HCT116 (cell line): ENCODE measurements around the gene DOCK1. TPM values are rescaled to one million over a fixed set of nuclear protein-coding genes. Genes with fewer than 3 reads are reported as not detected.

Source experiments
- ATAC-seq: fragments of 200-7000 bp; cut with Tn5 transposase; 2 replicates; pipeline ENCODE4 v1.9.1; 2020; ENCODE audit warnings: mild to moderate bottlenecking, moderate library complexity
- BruUV-seq: library from RNA; stranded (reverse); fragments of 400-500 nt; replicated peaks from 2 replicates; lab custom pipeline; 2021; lab: Mats Ljungman, UMichigan
- CTCF ChIA-PET: fragments of 300-600 bp; sonication (Branson Sonifier 250); formaldehyde crosslinking; loops from one replicate; lab custom pipeline; 2021; ENCODE audit warnings: antibody characterized with exemption; lab: Charles Lee
- POLR2A ChIA-PET: fragments of 300-600, 350-600 bp; sonication (Branson Sonifier 250); formaldehyde crosslinking; loops from one replicate; lab custom pipeline; 2021; ENCODE audit warnings: antibody characterized with exemption; lab: Charles Lee
- RAD21 ChIA-PET, 2 experiments: fragments of 300-600 bp; sonication (Branson Sonifier 250); formaldehyde crosslinking; loops; one replicate each; lab custom pipeline; 2023; ENCODE audit warnings: low total read pairs in 2 of 2; ENCODE audit not compliant: uncharacterized antibody in 2 of 2, unreplicated experiment in 2 of 2, low non-redundant PET in 1 of 2; lab: Charles Lee
- DNase-seq: peaks from one replicate; pipeline ENCODE4 v3.0.0-alpha.2; 2010; ENCODE audit warnings: low read depth, low spot score
- H2AFZ ChIP-seq: fragments of 200-600 bp; shearing (Covaris generic), sonication (generic); 2 replicates; pipeline ENCODE4 v1.6.1; 2017; ENCODE audit warnings: low read depth, mixed run types, mixed read lengths, antibody characterized with exemption, low read length; ENCODE audit not compliant: poor library complexity, severe bottlenecking
- H3K27ac ChIP-seq: 2 replicates; pipeline ENCODE4 v1.5.1; 2012; ENCODE audit warnings: low read depth, low read length
- H3K27me3 ChIP-seq: fragments of 200-600 bp; sonication (generic); 2 replicates; pipeline ENCODE4 v1.6.1; 2016; ENCODE audit warnings: mixed run types, low read length, mixed read lengths; ENCODE audit not compliant: insufficient read depth
- H3K36me3 ChIP-seq, 2 experiments: fragments of 200-500 bp in 1 of 2; fragments of 200-600 bp in 1 of 2; sonication (Bioruptor generic) in 1 of 2; sonication (generic) in 1 of 2; 2 replicates each; pipeline versions ENCODE4 v1.5.1 to v1.6.1; 2014 to 2016; ENCODE audit warnings: low read length in 2 of 2, inconsistent platforms in 1 of 2, mixed read lengths in 1 of 2, mixed run types in 1 of 2; ENCODE audit not compliant: insufficient read depth in 2 of 2, control insufficient read depth in 1 of 2
- H3K4me1 ChIP-seq, 2 experiments: fragments of 200-600 bp in 1 of 2; sonication (generic) in 1 of 2; 2 replicates each; pipeline versions ENCODE4 v1.5.1 to v1.6.1; 2012 to 2017; ENCODE audit warnings: low read length in 2 of 2, inconsistent platforms in 1 of 2, mild to moderate bottlenecking in 1 of 2, mixed read lengths in 1 of 2, mixed run types in 1 of 2, moderate library complexity in 1 of 2; ENCODE audit not compliant: insufficient read depth in 2 of 2, control insufficient read depth in 1 of 2
- H3K4me2 ChIP-seq: fragments of 200-600 bp; sonication (generic); 2 replicates; pipeline ENCODE4 v1.6.1; 2017; ENCODE audit warnings: mixed run types, low read length, mixed read lengths
- H3K4me3 ChIP-seq, 2 experiments: fragments of 200-600 bp in 1 of 2; sonication (generic) in 1 of 2; replicated peaks in 1 of 2; 2 replicates each; pipeline ENCODE4 v1.5.1; 2011 to 2016; ENCODE audit warnings: low read length in 2 of 2, control low read depth in 1 of 2, low read depth in 1 of 2, mild to moderate bottlenecking in 1 of 2, mixed read lengths in 1 of 2, mixed run types in 1 of 2
- H3K79me2 ChIP-seq: fragments of 200-600 bp; sonication (generic); 2 replicates; pipeline ENCODE4 v1.6.1; 2017; ENCODE audit warnings: mild to moderate bottlenecking, mixed run types, low read length, moderate library complexity, mixed read lengths; ENCODE audit not compliant: insufficient read depth
- H3K9ac ChIP-seq: fragments of 200-600 bp; sonication (generic); 2 replicates; pipeline ENCODE4 v1.6.1; 2016; ENCODE audit warnings: low read length, mixed read lengths
- H3K9me2 ChIP-seq: fragments of 200-600 bp; sonication (generic), shearing (Covaris generic); 2 replicates; pipeline ENCODE4 v1.6.1; 2017; ENCODE audit warnings: mixed run types, mild to moderate bottlenecking, moderate library complexity; ENCODE audit not compliant: insufficient read depth
- H3K9me3 ChIP-seq, 2 experiments: fragments of 200-500 bp in 1 of 2; fragments of 200-600 bp in 1 of 2; sonication (Bioruptor generic) in 1 of 2; sonication (generic) in 1 of 2; 2 replicates each; pipeline ENCODE4 v1.6.1; 2014 to 2017; ENCODE audit warnings: low read length in 2 of 2, mixed read lengths in 2 of 2, inconsistent platforms in 1 of 2, low read depth in 1 of 2, mild to moderate bottlenecking in 1 of 2, mixed run types in 1 of 2, moderate library complexity in 1 of 2; ENCODE audit not compliant: control insufficient read depth in 1 of 2, insufficient read depth in 1 of 2
- H4K20me1 ChIP-seq: fragments of 200-600 bp; sonication (generic), shearing (Covaris generic); 2 replicates; pipeline ENCODE4 v1.6.1; 2017; ENCODE audit warnings: mixed run types, mild to moderate bottlenecking, moderate library complexity; ENCODE audit not compliant: insufficient read depth
- CBX3 ChIP-seq: IDR thresholded peaks from 2 replicates; pipeline ENCODE4 v1.6.1; 2012; ENCODE audit warnings: low read depth
- ELF1 ChIP-seq: IDR thresholded peaks from 2 replicates; pipeline ENCODE4 v1.6.1; 2012; ENCODE audit warnings: low read depth, borderline replicate concordance
- JUND ChIP-seq: IDR thresholded peaks from 2 replicates; pipeline ENCODE4 v1.6.1; 2012
- POLR2A ChIP-seq: IDR thresholded peaks from 2 replicates; pipeline ENCODE4 v1.7.0; 2011; ENCODE audit warnings: borderline replicate concordance; ENCODE audit not compliant: insufficient read depth, insufficient read length; ENCODE audit errors: extremely low read depth
- RAD21 ChIP-seq: IDR thresholded peaks from 2 replicates; pipeline ENCODE4 v1.6.1; 2012; ENCODE audit warnings: low read depth, mild to moderate bottlenecking
- SP1 ChIP-seq: IDR thresholded peaks from 2 replicates; pipeline ENCODE4 v1.6.1; 2012; ENCODE audit warnings: low read depth
- SRF ChIP-seq: IDR thresholded peaks from 2 replicates; pipeline ENCODE4 v1.6.1; 2012; ENCODE audit warnings: low read depth
- YY1 ChIP-seq: IDR thresholded peaks from 2 replicates; pipeline ENCODE4 v1.6.1; 2011; ENCODE audit warnings: low read length, low read depth, moderate library complexity, mild to moderate bottlenecking; ENCODE audit not compliant: insufficient replicate concordance; ENCODE audit errors: extremely low read depth
- intact Hi-C: fragments of 100-400 bp; cut with micrococcal nuclease; formaldehyde crosslinking; loops from 2 replicates; pipeline ENCODE4 v1.10.0; 2022
- total RNA-seq: library from RNA; stranded (reverse); gene quantifications from one replicate; pipeline ENCODE4 v1.2.1, GENCODE V29; 2021; ENCODE audit not compliant: unreplicated experiment
- TF ChIP-seq, protein P1 (sequence below): IDR thresholded peaks from 2 replicates; pipeline ENCODE4 v1.6.1; 2012; ENCODE audit warnings: low read depth
- TF ChIP-seq, protein P2 (sequence below): IDR thresholded peaks from 2 replicates; pipeline ENCODE4 v1.6.1; 2012

DOCK1 gene
- total RNA-seq, 1 experiment from 2014 or later, result 46.5 TPM

DNA sequence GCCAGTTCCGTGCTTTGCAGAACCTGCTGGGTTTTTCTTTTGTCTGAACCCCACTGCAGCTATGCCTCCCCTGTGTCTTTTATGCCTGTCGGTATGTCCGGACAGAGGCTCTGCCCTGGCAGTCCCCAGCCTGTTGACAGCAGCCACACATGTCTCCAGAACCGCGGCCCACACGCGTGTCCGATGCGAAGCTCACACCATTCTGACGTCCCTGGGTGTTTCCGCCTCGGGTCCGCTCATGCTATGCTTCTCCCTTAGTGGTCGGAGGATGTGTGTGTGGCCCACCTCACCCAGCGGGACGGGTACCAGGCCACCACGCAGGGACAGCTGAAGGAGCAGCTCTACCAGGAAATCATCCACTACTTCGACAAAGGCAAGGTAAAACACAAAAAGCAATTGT, 479.3 kb downstream of the DOCK1 start (continued):
- TF ChIP-seq YY1 (no peak), SRF (no peak)
- TF ChIP-seq, all 23 proteins: peak for 0

DNA sequence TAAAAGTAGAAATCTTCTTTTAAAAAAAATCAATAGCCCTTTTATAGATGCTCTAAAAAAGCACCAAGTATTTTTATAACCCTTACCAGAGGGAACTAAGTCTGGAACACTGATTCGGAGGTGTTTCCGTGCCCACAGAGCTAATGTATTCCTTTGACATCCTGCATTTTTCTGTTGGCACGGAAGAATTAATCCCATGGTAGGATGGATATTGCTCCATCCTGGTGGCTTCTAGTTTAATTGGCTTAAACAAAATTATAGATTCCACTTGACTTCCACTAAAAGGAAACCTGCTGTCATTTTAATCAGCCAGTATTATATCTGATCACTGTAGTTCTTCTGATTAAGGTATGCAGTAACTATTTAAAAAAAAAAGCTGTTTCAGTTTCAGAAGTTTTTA, 479.8 kb downstream of the DOCK1 start:
- ATAC-seq, result no peak
- ChIA-PET POLR2A (no interaction called here), CTCF (no interaction called here), RAD21 (no interaction called here)
- H3K4me1 ChIP-seq, result no peaks in the 10 kb centered on the region
- intact Hi-C loops, result no loop called here
- H3K27me3 ChIP-seq, result no peaks in the 10 kb centered on the region
- no TSS peak for BruUV-seq
- H4K20me1 ChIP-seq, result no peaks in the 10 kb centered on the region
- no peaks in the 10 kb centered on the region for H3K9me3 ChIP-seq
- H3K36me3 ChIP-seq, result no peaks in the 10 kb centered on the region; a peak in 1 of 4 replicates
- no peak overlapping the region for H3K27ac ChIP-seq
- H3K4me3 ChIP-seq, result no peak overlapping the region
- DNase-seq, result no peak
- no peak overlapping the region for H3K4me2 ChIP-seq
- no peak overlapping the region for H3K9ac ChIP-seq
- no peaks in the 10 kb centered on the region for H3K9me2 ChIP-seq
- TF ChIP-seq SP1 (no peak), POLR2A (no peak), CBX3 (no peak), ELF1 (no peak), YY1 (no peak), RAD21 (no peak), JUND (no peak)
- TF ChIP-seq, protein P1, sequence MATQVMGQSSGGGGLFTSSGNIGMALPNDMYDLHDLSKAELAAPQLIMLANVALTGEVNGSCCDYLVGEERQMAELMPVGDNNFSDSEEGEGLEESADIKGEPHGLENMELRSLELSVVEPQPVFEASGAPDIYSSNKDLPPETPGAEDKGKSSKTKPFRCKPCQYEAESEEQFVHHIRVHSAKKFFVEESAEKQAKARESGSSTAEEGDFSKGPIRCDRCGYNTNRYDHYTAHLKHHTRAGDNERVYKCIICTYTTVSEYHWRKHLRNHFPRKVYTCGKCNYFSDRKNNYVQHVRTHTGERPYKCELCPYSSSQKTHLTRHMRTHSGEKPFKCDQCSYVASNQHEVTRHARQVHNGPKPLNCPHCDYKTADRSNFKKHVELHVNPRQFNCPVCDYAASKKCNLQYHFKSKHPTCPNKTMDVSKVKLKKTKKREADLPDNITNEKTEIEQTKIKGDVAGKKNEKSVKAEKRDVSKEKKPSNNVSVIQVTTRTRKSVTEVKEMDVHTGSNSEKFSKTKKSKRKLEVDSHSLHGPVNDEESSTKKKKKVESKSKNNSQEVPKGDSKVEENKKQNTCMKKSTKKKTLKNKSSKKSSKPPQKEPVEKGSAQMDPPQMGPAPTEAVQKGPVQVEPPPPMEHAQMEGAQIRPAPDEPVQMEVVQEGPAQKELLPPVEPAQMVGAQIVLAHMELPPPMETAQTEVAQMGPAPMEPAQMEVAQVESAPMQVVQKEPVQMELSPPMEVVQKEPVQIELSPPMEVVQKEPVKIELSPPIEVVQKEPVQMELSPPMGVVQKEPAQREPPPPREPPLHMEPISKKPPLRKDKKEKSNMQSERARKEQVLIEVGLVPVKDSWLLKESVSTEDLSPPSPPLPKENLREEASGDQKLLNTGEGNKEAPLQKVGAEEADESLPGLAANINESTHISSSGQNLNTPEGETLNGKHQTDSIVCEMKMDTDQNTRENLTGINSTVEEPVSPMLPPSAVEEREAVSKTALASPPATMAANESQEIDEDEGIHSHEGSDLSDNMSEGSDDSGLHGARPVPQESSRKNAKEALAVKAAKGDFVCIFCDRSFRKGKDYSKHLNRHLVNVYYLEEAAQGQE, result no peak
- TF ChIP-seq, protein P2, sequence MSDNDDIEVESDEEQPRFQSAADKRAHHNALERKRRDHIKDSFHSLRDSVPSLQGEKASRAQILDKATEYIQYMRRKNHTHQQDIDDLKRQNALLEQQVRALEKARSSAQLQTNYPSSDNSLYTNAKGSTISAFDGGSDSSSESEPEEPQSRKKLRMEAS, result no peak
- no peak overlapping the region for H2AFZ ChIP-seq
- H3K79me2 ChIP-seq, result no peaks in the 10 kb centered on the region
